Fibroblast of gingiva (primary cell): ENCODE measurements around the gene NUP210.
"Not testable (repeated sequence)": the region's sequence is repeated elsewhere in the genome, so short reads cannot be mapped to it uniquely, and the experiment has no call there.

Experiments
- DNase-seq: peaks from one replicate; pipeline ENCODE4 v3.0.0-alpha.2; 2011; ENCODE audit warnings: low read depth

Gene NUP210

DNA sequence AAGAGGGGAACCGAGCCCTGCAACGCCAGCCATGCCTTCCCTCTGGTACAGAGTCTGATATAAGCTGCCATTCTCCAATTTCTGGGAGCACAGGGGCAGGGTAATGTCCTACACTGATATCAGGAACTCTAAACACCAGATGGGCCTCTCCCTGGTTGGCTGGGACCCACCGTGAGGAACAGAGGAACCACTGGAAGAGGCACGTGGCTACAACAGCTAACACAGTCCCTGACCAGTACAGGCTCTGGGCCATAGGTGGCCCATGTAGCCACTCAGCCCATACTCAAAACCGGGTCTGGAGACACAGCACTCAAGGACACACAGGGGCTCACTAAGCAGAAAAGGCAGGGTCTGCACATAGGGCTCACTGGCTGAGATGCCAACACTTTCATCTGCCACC, 13.9 kb downstream of the NUP210 start:
- DNase-seq = no peak

DNA sequence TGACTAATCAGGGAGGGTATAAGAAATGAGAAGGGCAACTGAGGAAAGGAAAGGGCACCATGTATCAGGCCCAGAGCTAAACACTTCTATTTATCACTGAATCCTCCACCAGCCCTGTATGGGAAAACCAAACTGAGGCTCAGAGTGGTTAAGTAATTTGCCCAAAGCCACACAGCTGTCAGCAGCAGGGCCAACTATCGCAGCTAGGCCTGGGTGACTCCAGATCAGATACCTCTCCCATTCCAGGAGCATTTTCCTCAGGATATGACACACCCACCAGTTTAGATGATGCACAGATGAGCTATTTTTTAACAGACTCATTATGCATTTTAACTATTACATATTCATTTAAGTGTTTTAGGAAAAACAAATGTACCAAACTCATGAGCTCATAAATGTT, 14.5 kb downstream of the NUP210 start:
- no peak for DNase-seq

DNA sequence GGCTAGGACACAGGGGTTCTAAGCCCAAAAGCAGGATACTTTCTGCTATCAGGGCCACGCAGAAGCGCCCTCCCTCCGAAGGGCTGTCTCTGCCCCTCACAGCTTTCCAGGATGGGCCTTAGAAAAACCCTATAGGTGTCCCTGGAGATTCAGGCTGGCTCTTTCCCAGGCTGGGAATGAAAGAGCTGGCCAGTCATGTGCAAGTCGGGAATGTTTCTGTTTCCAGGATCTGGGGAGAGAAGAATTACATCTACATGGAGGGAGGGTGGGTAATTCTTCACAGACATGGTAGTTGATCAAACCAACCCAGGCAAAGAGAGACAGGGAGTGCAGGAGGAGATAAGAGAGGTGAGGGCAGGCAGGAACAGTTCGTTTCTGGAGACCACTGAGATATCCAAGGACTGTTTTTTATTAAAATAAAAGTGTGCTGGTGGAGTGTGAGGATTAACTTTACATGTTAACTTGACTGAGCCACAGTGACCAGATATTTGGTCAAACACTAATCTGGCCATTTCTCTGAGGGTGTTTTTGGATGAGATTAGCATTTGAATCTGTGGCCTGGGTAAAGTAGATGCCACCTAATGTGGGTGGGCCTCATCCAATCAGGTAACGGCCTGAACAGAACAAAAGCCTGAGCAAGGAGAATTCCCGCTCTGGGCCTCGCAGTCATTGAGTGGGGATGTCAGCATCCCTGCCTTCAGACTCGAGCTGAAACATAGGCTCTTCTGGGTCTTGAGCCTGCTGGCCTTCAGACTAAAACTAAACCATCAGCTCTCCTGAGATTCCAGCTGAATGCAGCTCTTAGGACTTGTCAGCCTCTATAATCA, 15.3 kb downstream of the NUP210 start:
- DNase-seq = no peak

DNA sequence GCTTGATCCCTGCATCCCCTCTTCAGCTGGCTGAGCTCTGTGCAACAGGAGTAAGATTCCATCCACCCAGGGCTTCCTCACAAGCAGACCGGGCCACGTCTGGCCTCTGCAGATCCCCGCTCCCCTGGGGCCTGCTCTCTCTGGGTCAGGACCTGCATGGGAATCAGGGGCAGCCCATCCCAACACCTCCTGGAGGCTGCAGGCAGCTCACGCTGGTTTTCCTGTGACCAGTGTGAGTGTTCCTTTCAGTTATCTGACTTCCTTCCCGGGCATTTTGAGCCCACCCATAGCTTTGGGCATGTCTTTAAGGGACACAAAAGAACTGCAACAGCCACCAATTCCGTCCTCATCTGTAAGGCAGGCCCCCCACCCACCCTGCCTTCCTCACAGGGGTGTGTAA, 16.3 kb downstream of the NUP210 start:
- no peak for DNase-seq

DNA sequence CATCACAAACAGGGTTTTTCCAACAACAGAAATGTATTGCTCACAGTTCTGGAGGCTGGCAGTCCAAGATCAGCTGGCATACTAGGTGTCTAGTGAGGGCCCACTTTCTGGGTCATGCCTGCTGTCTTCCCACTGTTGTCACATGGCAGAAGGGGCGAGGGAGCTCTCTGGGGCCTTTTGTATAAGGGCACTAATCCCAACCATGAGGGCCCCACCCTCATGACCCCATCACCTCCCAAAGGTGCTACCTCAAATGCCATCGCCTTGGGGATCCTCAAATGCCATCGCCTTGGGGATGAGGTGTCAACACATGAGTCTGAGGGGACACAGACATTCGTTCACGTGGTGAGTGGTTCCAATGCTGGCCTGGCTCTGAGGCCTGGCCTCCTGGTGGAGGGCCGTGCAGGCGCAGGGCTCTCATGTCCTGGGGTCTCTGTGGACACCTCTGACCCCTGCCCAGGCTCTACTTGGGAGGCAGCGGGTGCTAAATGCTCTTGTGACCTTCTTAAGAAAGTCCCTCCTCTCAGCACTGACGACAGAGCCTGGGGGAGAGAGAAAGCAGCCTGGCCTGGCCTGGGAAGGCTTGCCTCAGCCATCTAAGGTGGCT, 16.8 kb downstream of the NUP210 start:
- DNase-seq = no peak

DNA sequence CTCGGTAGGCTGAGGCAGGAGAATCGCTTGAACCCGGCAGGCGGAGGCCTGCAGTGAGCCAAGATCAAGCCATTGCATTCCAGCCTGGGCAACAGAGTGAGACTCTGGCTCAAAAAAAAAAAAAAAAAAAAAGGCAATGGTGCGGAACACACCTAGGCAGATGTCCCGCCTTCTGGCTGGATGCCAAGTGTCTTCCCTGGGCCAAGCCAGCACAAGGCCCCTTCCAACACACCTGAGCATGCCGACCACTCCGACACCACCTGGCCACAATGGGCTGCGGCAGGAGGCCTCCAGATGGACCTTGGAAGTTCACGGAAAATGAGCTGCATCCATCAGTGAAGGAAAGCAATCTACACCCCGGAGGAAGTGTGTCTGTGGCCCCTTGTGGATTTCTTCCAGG, 19.0 kb downstream of the NUP210 start:
- no peak for DNase-seq

DNA sequence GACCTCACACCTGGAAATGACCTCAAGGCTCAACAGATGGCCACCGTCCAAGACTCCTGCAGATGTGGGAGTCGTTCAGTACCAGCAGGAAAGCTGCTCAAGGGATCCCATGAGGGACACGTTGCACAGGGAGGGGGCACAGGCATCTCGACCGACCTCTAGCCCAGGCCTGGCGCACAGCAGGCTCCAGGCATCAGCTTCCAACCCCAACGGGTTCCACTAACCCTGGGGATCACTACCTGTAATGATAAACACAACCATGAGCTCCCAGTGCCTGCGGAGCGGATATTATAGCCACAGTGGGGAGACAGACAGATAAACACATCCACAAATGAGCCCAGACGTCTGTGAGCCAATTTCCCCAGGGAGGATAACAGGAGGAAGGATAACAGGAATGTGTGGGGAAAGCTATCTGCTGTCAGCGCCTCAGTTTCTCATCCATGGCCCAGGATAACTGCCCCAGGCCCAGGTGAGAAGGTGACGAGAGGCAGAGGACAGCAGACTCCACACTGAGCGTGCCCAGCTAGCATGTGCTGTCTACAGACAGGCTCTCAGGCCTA, 19.9 kb downstream of the NUP210 start:
- no peak for DNase-seq

DNA sequence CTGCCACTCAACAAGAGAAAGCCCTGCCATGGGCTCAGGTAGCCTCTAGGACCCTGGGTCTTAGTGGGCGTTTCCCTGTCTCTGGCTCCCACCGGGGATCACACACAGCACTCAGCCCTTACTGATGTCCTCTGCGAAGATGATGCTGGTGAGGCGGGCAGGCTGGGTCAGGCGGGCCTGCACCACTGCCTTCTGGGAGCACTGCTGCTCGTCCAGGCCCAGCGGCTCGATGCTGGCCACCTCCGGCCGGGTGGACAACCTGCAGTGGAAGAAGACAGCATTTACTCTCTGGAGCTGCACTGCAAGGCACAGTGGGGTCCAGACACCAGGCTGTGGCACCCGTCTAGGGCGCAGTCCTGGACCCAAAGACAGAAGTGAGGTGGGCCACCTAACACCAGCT, 20.5 kb downstream of the NUP210 start:
- no peak for DNase-seq

DNA sequence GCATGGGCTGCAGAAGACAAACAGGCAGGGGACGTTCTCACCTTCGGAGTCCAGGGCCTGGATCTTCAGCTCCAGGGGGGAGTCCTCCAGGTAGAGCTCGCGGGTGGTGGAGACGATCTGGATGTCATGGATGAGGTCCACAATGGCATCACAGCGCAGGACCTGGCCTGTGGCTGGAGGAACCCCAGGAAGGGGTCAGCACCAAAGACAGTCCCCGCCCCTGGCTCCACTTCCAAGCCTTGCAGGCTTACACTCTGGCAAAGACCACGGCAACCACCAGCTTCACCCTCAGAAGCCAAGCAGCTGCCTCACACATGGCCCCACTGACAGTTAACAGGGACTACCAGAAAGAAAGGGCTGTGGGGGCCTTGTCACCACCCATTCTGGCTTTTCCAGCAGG, 22.8 kb downstream of the NUP210 start:
- DNase-seq = no peak

DNA sequence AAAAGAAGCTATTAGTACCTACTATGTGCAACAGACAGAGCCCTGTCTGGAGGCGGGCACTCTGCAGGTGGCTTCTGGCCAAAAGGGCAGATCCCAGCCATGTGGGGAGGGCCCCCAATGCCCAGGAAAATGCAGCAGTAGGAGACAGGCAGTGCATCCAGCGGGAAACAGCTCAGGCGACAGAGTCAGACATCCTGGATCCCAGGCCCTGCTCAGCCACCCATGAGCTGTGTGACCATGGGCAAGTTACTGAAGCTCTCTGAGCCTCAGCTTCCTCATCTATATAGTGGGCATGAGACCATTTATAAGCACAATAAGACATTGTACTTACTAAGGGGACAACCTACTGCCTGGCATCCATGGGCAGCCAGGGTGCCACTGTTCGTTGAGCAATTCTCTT, 25.8 kb downstream of the NUP210 start:
- DNase-seq = no peak

DNA sequence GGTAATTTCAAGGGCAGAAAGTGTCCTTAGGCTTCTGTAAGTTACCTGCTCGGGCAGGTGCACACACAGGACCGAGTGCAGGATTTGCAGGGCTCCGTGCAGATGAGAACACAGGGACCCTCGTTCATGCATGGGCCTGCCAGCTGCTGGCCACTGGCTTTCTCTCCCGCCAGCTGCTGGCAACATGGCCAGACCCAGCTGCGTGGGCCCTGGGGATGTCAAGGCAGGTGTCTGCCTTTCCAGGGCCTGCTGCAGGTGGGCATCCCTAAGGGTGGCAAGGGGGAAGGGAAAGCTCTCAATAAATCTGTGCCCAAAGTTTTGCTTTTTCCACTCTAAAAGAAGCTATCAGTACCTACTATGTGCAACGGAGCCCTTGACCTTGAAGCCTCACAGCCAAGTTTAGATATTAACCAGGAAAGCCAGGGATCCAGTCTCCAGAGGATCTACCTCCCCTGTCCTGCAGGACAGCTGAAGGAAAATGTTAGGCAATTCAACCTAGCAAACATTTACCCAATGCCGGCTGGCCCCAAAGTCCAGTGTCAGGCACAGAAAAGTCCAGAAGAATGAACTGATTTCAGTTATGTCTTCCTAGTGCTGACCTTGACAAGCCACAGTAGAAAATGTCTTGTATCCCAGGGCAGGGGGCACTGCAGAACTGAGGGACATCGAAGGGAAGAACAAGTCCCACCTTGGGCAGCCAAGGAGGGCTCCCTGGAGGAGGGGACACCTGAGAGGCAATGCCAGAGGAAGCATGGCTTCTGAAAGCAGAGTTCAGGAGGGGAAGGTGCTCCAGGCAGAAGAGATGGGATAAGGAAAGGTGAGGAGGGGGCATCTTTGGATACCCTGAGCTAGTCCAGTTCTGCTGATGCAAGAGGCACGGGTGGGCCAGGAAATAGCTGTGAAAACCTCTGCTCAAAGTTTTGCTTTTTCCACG, 26.4 kb downstream of the NUP210 start:
- no peak for DNase-seq

DNA sequence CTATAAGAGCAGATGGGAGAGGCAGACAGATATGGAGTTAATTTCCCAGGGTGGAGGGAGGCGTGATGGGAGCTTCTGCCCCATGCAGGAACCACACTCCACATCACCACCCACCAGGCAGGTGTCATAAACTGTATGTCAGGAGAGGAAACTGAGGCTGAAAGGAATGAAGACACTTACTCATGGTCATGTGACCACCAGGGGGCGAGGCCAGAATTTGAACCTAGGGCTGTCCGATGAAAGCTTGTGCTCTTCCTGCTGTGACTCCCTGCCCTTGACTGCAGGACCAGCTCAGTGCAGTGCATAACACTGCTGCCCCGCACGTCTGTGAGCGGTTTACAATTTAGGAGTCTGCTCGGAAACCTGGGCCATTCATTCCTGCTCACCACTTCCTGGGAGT, 28.8 kb downstream of the NUP210 start:
- no peak for DNase-seq

DNA sequence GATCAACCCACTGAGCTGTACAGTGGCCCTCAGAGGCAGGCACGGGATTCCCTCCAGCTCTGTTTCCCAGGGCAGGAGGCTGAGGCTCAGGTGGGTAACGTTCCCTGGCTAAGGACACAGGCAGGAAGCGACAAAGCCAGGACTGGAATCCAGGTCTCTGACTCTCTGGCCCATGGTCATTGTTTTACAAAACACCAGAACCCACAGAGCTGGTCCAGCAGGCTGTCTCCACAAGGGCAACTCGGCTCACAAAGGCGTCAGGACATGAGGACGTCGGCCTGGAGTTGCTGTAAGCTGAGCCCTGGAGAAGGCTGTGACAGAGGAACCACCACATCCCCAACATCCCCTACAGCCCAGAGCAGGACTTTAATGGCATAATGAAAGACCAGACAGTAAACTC, 30.7 kb downstream of the NUP210 start:
- no peak for DNase-seq

DNA sequence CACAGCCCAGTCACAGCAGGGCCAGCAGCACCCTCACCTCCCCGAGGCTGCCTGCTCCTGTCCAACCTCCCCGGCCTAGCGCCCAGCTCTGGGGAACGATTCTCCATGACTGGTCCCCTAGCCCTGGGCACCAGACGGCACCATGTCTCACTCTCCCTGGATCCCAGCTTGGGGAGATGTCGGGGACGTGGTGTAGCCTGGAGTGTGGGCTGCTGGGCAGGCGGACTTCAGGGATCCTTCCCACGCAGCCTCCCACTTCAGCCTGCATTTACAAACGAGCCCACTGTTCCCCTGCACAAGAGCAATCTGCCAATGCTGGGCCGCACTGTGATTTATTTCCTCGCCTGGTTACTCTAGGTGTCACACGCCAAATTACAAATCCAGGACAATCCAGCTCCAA, 31.3 kb downstream of the NUP210 start:
- no peak for DNase-seq

DNA sequence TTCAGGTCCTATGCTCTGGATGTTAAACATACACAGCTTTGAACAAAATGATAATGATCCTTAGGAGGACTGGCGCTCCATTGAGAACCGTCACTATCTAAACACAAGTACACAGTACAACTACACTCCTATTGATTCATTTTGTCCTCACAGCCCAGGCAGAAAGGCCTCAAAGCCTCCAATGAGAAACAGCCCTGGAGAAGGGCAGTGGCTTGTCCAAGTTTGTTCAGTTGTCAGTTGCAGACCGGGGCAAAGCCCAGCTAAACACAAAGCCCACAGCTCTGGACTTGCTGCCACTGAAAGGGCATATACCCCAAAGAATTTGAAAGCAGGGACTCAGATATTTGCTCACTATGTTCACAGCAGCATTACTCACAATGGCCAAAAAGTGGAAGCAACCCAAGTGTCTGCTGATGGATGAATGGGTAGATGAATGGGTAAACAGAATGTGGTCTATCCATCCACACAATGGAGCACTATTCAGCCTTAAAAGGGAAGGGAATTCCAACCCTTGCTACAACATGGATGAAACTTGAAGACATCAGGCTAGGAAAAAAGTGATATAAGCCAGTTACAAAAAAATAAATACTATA, 34.7 kb downstream of the NUP210 start:
- DNase-seq = no peak

DNA sequence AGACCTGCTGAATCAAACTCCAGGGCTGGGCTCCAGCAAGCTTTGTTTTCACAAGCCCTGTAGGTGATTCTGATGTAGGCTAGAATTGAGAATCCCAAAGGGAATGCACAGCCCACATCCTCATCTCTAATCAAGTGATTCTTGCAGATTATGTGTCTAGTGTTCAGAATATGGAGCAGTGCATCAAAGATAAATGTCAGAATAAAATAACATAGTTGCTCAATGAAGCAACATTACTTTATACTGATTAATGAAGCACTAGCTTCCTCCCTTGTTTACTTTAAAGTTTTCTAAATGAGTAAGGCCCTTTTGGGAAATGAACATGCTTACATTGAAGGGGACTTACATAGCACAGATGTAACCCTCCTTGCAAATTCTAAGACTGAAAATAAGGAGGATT, 39.2 kb downstream of the NUP210 start:
- DNase-seq = no peak

DNA sequence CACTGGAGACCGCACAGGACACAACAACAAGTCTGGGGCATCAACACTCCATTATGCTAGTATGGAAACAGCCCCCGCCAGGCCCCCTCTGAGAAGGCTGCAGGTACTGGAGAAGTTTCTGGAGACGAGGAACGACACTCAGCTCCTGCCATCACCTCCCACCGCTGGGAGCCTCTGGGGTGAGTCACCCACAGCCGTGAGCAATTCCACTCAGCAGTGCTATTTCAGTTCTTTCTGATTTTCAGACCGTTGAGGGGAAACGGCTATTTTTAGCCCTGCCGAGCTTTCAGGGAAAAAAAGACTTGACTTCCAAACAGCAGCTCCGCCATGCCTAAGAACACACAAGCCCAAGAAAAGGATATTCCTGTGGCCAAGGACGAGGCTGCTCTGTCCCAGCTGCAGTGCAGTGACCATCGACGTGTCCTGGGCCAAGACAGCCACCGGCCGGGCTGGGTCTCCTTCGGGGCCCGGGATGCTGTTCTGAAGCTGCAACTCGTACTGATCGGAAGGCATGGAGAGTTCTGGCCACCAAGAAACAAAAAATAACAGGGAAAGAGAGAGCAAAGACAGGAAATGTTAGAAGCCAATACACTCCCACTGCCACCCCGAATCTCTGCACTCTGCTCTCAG, 40.8 kb downstream of the NUP210 start:
- peak; percentile 36 for DNase-seq

DNA sequence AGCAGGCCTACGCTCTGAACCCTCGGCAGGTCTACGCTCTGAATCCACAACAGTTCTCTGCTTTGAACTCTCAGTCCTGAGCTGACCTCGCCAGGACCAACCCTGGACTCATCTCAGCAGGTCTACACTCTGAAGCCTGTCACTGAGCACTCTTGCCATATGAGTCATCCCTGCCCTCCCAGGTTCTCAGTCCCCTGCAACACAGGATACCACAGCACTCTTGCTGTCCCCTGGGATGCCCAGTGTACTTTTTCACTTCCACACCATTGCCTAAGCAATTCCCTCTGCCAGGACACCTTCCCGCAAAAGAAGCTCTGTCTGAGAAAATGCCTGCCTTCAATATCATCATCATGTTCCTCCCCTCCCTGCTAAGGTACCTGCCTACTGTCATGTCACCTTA, 42.0 kb downstream of the NUP210 start:
- no peak for DNase-seq

DNA sequence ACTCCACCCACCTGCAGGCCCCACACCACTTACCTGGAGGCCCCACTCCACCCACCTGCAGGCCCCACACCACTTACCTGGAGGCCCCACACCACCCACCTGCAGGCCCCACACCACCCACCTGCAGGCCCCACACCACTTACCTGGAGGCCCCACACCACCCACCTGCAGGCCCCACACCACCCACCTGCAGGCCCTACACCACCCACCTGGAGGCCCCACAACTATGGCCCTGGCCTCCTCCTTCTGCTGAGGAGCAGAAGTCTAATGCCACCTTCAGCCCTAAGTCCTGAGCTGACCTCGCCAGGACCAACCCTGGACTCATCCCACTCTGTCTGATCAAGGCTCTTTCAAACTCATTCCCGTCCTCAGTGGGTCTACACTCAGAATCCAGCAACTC, 42.4 kb downstream of the NUP210 start:
- not testable (repeated sequence) for DNase-seq

DNA sequence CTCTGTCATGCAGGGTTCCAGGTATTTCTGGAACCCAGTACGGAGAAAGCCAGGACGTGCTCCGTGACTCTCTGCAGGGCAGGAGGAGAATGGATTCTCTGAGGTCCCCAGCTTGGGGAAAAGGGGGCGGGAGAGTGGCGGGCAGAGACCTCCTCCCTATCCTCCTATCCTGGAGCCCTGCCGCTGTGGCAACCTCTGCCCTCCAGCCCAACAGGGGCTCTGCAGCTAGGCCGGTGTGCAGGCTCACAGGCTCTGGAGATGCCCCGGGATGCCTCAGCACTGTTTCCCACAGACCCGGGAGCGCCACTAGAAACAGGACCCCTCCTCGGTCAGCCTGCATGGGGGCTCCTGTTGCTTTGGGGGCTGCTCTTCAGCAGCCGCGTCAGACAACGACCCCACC, 43.1 kb downstream of the NUP210 start:
- no peak for DNase-seq

DNA sequence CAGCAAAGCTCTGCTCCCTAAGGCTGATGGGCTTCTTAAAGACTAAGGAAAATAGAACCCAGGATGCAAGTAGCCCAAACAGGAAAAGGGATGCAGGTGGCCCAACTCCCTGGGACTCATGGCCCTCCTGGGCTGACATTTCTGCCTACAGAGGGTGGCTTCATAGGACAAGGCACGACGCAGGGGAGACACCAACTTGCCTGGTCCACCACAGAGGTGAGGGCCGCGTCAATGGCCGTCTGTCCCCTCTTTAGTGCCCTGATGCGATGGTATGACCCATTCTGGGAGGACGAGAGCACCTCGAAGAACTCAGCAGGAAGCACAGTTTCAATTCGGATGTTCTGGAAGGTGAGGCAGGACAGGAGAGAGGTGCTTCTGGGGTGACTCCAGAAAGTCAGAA, 44.0 kb downstream of the NUP210 start:
- no peak for DNase-seq

DNA sequence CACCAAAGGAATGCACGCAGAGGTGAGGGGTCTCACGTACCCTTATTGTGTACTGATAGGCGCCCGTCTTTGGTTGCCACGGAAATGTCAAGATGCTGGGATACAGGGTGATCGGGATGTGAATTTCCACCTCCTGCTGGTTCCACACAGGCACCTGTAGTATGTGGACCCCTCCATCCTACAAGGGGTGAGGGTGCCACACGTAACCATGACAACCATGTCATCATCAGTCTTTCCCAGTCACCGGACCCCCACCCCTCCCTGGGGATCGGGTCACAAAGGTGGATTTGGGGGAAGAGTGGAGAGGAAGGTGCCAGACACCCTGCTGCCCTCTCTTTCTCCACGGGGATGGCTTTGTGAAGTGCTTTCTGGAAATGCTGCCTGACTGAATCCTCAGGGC, 44.7 kb downstream of the NUP210 start:
- no peak for DNase-seq
